SK-N-SH treated with all-trans-retinoic acid at 6 μM for 48 hours (cell line): Measurements from ENCODE around the gene NAE1.

Experiments
- ATAC-seq: fragments of 200-7000 bp; cut with Tn5 transposase; 3 replicates; pipeline ENCODE4 v1.9.1; 2020; ENCODE audit warnings: mild to moderate bottlenecking, moderate library complexity
- ARNTL ChIP-seq: fragments of 450-650 bp; formaldehyde crosslinking; IDR thresholded peaks from 2 replicates; pipeline ENCODE4 v1.5.0; 2020; ENCODE audit warnings: low read depth, mild to moderate bottlenecking, moderate library complexity, borderline replicate concordance
- BACH2 ChIP-seq: fragments of 250-450 bp; sonication (Bioruptor Pico); IDR thresholded peaks from 2 replicates; pipeline ENCODE4 v1.9.0; 2021; ENCODE audit warnings: mild to moderate bottlenecking, borderline replicate concordance
- CREB5 ChIP-seq: fragments of 250-450 bp; sonication (Bioruptor Pico); IDR thresholded peaks from 2 replicates; pipeline ENCODE4 v1.5.1; 2020; ENCODE audit warnings: low read depth, mild to moderate bottlenecking, moderate library complexity
- CSDC2 ChIP-seq: fragments of 250-450 bp; sonication (Bioruptor Pico); IDR thresholded peaks from 2 replicates; pipeline ENCODE4 v1.5.0; 2020; ENCODE audit warnings: mild to moderate bottlenecking, moderate library complexity
- ESRRG ChIP-seq: fragments of 250-450 bp; sonication (Bioruptor Pico); IDR thresholded peaks from 2 replicates; pipeline ENCODE4 v1.6.1; 2021; ENCODE audit warnings: mild to moderate bottlenecking
- ISL1 ChIP-seq: fragments of 250-450 bp; sonication (Bioruptor Pico); IDR thresholded peaks from 2 replicates; pipeline ENCODE4 v2.1.2; 2022; ENCODE audit warnings: mild to moderate bottlenecking, moderate library complexity
- OSR1 ChIP-seq: fragments of 250-450 bp; sonication (Bioruptor Pico); IDR thresholded peaks from 2 replicates; pipeline ENCODE4 v1.8.0; 2022; ENCODE audit warnings: moderate library complexity, mild to moderate bottlenecking, inconsistent platforms
- POU6F1 ChIP-seq: fragments of 250-450 bp; sonication (Bioruptor Pico); IDR thresholded peaks from 2 replicates; pipeline ENCODE4 v1.8.0; 2021; ENCODE audit warnings: low read depth, mild to moderate bottlenecking, moderate library complexity, borderline replicate concordance
- PPARA ChIP-seq: fragments of 250-450 bp; sonication (Bioruptor Pico); IDR thresholded peaks from 2 replicates; pipeline ENCODE4 v1.5.0; 2020; ENCODE audit warnings: mild to moderate bottlenecking, borderline replicate concordance
- RARB ChIP-seq: fragments of 250-450 bp; sonication (Bioruptor Pico); IDR thresholded peaks from 2 replicates; pipeline ENCODE4 v1.8.0; 2021; ENCODE audit warnings: mild to moderate bottlenecking, moderate library complexity
- SNAI2 ChIP-seq: fragments of 250-450 bp; sonication (Bioruptor Pico); IDR thresholded peaks from 2 replicates; pipeline ENCODE4 v1.5.0; 2020; ENCODE audit warnings: mild to moderate bottlenecking, moderate library complexity
- TCF4 ChIP-seq: fragments of 250-450 bp; sonication (Bioruptor Pico); IDR thresholded peaks from 2 replicates; pipeline ENCODE4 v1.8.0; 2021; ENCODE audit warnings: mild to moderate bottlenecking, moderate library complexity, borderline replicate concordance
- TOX ChIP-seq: fragments of 250-450 bp; sonication (Bioruptor Pico); IDR thresholded peaks from 2 replicates; pipeline ENCODE4 v1.8.0; 2021; ENCODE audit warnings: mild to moderate bottlenecking, moderate library complexity, borderline replicate concordance
- TSHZ2 ChIP-seq: fragments of 250-450 bp; sonication (Bioruptor Pico); IDR thresholded peaks from 2 replicates; pipeline ENCODE4 v1.5.0; 2020; ENCODE audit warnings: mild to moderate bottlenecking, moderate library complexity
- ZC3H10 ChIP-seq: fragments of 250-450 bp; sonication (Bioruptor Pico); IDR thresholded peaks from 2 replicates; pipeline ENCODE4 v1.5.1; 2021; ENCODE audit warnings: mild to moderate bottlenecking, moderate library complexity
- ZFP3 ChIP-seq: fragments of 250-450 bp; sonication (Bioruptor Pico); IDR thresholded peaks from 2 replicates; pipeline ENCODE4 v1.5.0; 2020; ENCODE audit warnings: mild to moderate bottlenecking, moderate library complexity
- ZFP30 ChIP-seq: fragments of 450-650 bp; formaldehyde crosslinking; IDR thresholded peaks from 2 replicates; pipeline ENCODE4 v1.5.0; 2022; ENCODE audit warnings: mild to moderate bottlenecking, moderate library complexity
- TF ChIP-seq, protein P1 (sequence below): fragments of 250-450 bp; sonication (Bioruptor Pico); IDR thresholded peaks from 2 replicates; pipeline ENCODE4 v1.8.0; 2020; ENCODE audit warnings: mild to moderate bottlenecking, moderate library complexity, borderline replicate concordance
- TF ChIP-seq, protein P2 (sequence below): fragments of 250-450 bp; sonication (Bioruptor Pico); IDR thresholded peaks from 2 replicates; pipeline ENCODE4 v1.5.1; 2021; ENCODE audit warnings: mild to moderate bottlenecking, moderate library complexity

The NAE1 gene

GRCh38 chr16:66844342-66845079 is 13.7 kb upstream of the NAE1 start, which contains the start of gene CA7 (continued):
- TF ChIP-seq, protein P1, sequence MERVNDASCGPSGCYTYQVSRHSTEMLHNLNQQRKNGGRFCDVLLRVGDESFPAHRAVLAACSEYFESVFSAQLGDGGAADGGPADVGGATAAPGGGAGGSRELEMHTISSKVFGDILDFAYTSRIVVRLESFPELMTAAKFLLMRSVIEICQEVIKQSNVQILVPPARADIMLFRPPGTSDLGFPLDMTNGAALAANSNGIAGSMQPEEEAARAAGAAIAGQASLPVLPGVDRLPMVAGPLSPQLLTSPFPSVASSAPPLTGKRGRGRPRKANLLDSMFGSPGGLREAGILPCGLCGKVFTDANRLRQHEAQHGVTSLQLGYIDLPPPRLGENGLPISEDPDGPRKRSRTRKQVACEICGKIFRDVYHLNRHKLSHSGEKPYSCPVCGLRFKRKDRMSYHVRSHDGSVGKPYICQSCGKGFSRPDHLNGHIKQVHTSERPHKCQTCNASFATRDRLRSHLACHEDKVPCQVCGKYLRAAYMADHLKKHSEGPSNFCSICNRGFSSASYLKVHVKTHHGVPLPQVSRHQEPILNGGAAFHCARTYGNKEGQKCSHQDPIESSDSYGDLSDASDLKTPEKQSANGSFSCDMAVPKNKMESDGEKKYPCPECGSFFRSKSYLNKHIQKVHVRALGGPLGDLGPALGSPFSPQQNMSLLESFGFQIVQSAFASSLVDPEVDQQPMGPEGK (CRISPR knock-in tag), result no peak
- TF ChIP-seq CSDC2 (CRISPR knock-in tag) (no peak), ESRRG (no peak)

DNA sequence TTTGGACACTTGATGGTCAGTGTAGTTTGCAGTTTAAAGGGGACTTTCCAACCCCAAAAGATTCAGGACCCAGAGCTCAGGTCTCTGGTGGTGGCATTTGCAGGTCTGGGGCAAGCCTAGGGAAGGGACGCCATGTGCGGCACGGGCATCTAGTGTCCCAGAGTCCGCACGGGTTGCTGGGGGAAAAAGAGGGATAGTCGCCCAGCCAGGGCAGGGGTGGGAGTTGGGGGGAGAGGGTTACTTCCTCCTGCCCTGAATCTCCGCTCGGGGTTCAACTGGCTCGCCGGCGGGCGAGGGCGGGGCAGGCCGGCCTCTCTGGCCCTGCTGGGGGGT is 13.2 kb upstream of the NAE1 start:
- no peak for ATAC-seq
- TF ChIP-seq BACH2, result no peak
- TF ChIP-seq TSHZ2 (CRISPR knock-in tag), result no peak
- TF ChIP-seq CSDC2 (CRISPR knock-in tag), result no peak

GRCh38 chr16:66843191-66843590 is 12.4 kb upstream of the NAE1 start:
- no peak; the same call in 2 of the 3 replicates for ATAC-seq
- TF ChIP-seq TOX (CRISPR knock-in tag) (no peak), SNAI2 (CRISPR knock-in tag) (no peak), TCF4 (no peak), ARNTL (CRISPR knock-in tag) (no peak), POU6F1 (no peak), ZFP30 (CRISPR knock-in tag) (no peak), BACH2 (no peak), ZFP3 (no peak), CREB5 (CRISPR knock-in tag) (no peak), RARB (CRISPR knock-in tag) (no peak), PPARA (CRISPR knock-in tag) (no peak), ISL1 (CRISPR knock-in tag) (no peak), ZC3H10 (CRISPR knock-in tag) (no peak), ESRRG (no peak), OSR1 (CRISPR knock-in tag) (no peak)
- TF ChIP-seq, protein P1 (CRISPR knock-in tag), result no peak
- TF ChIP-seq, protein P2, sequence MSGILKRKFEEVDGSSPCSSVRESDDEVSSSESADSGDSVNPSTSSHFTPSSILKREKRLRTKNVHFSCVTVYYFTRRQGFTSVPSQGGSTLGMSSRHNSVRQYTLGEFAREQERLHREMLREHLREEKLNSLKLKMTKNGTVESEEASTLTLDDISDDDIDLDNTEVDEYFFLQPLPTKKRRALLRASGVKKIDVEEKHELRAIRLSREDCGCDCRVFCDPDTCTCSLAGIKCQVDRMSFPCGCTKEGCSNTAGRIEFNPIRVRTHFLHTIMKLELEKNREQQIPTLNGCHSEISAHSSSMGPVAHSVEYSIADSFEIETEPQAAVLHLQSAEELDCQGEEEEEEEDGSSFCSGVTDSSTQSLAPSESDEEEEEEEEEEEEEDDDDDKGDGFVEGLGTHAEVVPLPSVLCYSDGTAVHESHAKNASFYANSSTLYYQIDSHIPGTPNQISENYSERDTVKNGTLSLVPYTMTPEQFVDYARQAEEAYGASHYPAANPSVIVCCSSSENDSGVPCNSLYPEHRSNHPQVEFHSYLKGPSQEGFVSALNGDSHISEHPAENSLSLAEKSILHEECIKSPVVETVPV (CRISPR knock-in tag), result no peak
